GM12878 (cell line): ENCODE results near the gene ADGRD1. TPM values are rescaled to one million over a fixed set of nuclear protein-coding genes. Genes with fewer than 3 reads are reported as not detected.

Source experiments
- ATAC-seq: fragments of 200-7000 bp; cut with Tn5 transposase; 3 replicates; pipeline ENCODE4 v1.9.1; 2020; ENCODE audit warnings: mild to moderate bottlenecking, moderate library complexity
- BruUV-seq: library from RNA; stranded (reverse); fragments of 400-500 nt; replicated peaks from 2 replicates; lab custom pipeline; 2021; lab: Mats Ljungman, UMichigan
- CTCF ChIA-PET: fragments of 300-600 bp; sonication (Branson Sonifier 250); formaldehyde crosslinking; extraction: SDS; loops from one replicate; lab custom pipeline; 2021; ENCODE audit warnings: inconsistent platforms; lab: Yijun Ruan, JAX
- POLR2A ChIA-PET: fragments of 350-600 bp; formaldehyde crosslinking; extraction: SDS; loops from one replicate; lab custom pipeline; 2021; ENCODE audit warnings: inconsistent platforms; lab: Charles Lee
- RAD21 ChIA-PET: fragments of 300-600 bp; sonication (Branson Sonifier 250); formaldehyde crosslinking; loops from one replicate; lab custom pipeline; 2023; ENCODE audit warnings: antibody characterized with exemption; ENCODE audit not compliant: unreplicated experiment; lab: Charles Lee
- SMC1A ChIA-PET: fragments of 300-600 bp; sonication (Branson Sonifier 250); formaldehyde crosslinking; loops from one replicate; lab custom pipeline; 2023; ENCODE audit not compliant: unreplicated experiment, uncharacterized antibody; lab: Charles Lee
- DNase-seq: peaks from one replicate; pipeline ENCODE4 v3.0.0-alpha.2; 2011; ENCODE audit warnings: low read depth, low spot score
- FAIRE-seq: peaks from 3 replicates; lab custom pipeline; 2011; peaks lifted over from hg19 to GRCh38; lab: Jason Lieb, UNC
- H2AFZ ChIP-seq: 2 replicates; pipeline ENCODE4 v1.6.0; 2011; ENCODE audit warnings: low read depth, low read length, control low read depth; ENCODE audit not compliant: control insufficient read depth
- H3K27ac ChIP-seq: 2 replicates; pipeline ENCODE4 v1.5.1; 2011; ENCODE audit warnings: control low read depth; ENCODE audit not compliant: control insufficient read depth, insufficient read depth
- H3K27me3 ChIP-seq, 2 experiments: replicated peaks in 1 of 2; 2 replicates each; pipeline versions ENCODE4 v1.6.0 to v1.6.1; 2011; ENCODE audit warnings: low read length in 1 of 2; ENCODE audit not compliant: control insufficient read depth in 2 of 2, insufficient read depth in 2 of 2
- H3K36me3 ChIP-seq, 2 experiments: 2 replicates each; pipeline ENCODE4 v1.5.1; 2011; ENCODE audit warnings: low read length in 1 of 2; ENCODE audit not compliant: control insufficient read depth in 2 of 2, insufficient read depth in 2 of 2
- H3K4me1 ChIP-seq: 2 replicates; pipeline ENCODE4 v1.6.1; 2011; ENCODE audit warnings: mild to moderate bottlenecking, low read length, moderate library complexity, mixed read lengths; ENCODE audit not compliant: control insufficient read depth, insufficient read depth
- H3K4me2 ChIP-seq: 2 replicates; pipeline ENCODE4 v1.6.0; 2011; ENCODE audit warnings: control low read depth; ENCODE audit not compliant: control insufficient read depth, insufficient read depth
- H3K4me3 ChIP-seq: fragments of 200-600 bp; sonication (generic); 2 replicates; pipeline ENCODE4 v1.5.1; 2016
- H3K79me2 ChIP-seq: 2 replicates; pipeline ENCODE4 v1.6.0; 2011; ENCODE audit warnings: low read length; ENCODE audit not compliant: control insufficient read depth, insufficient read depth
- H3K9ac ChIP-seq: 2 replicates; pipeline ENCODE4 v1.8.0; 2011; ENCODE audit warnings: low read length, control low read depth, mixed read lengths; ENCODE audit not compliant: control insufficient read depth, insufficient read depth
- H3K9me3 ChIP-seq: replicated peaks from 3 replicates; pipeline ENCODE4 v1.5.1; 2011; ENCODE audit warnings: mild to moderate bottlenecking, low read length; ENCODE audit not compliant: control insufficient read depth, insufficient read depth
- H4K20me1 ChIP-seq: 2 replicates; pipeline ENCODE4 v1.6.0; 2011; ENCODE audit not compliant: control insufficient read depth, insufficient read depth
- BCL11A ChIP-seq: IDR thresholded peaks from 2 replicates; pipeline ENCODE4 v1.6.1; 2011; ENCODE audit warnings: low read depth, low read length
- BRCA1 ChIP-seq: IDR thresholded peaks from 2 replicates; pipeline ENCODE4 v1.6.1; 2011; ENCODE audit warnings: low read depth, low read length, improper control_type of control experiment
- CBX3 ChIP-seq: fragments of 200-600 bp; sonication (generic); IDR thresholded peaks from 2 replicates; pipeline ENCODE4 v1.6.1; 2016; ENCODE audit warnings: low read depth, borderline replicate concordance
- CHD1 ChIP-seq: IDR thresholded peaks from 2 replicates; pipeline ENCODE4 v1.6.1; 2012; ENCODE audit warnings: low read depth, low read length, improper control_type of control experiment
- CREB1 ChIP-seq: IDR thresholded peaks from 2 replicates; pipeline ENCODE4 v1.6.1; 2012; ENCODE audit warnings: low read depth, mild to moderate bottlenecking, inconsistent platforms
- MEF2A ChIP-seq: IDR thresholded peaks from 2 replicates; pipeline ENCODE4 v1.6.1; 2011; ENCODE audit warnings: low read depth, mild to moderate bottlenecking, low read length, moderate library complexity; ENCODE audit not compliant: insufficient read depth
- MTA2 ChIP-seq: fragments of 450-650 bp; IDR thresholded peaks from 2 replicates; pipeline ENCODE4 v1.6.1; 2016; ENCODE audit warnings: low read depth, mild to moderate bottlenecking, moderate library complexity
- NFIC ChIP-seq: IDR thresholded peaks from 2 replicates; pipeline ENCODE4 v1.6.1; 2012; ENCODE audit warnings: low read depth, mild to moderate bottlenecking, inconsistent platforms, low read length, moderate library complexity
- POLR2AphosphoS5 ChIP-seq: IDR thresholded peaks from 2 replicates; pipeline ENCODE4 v1.6.1; 2011; ENCODE audit warnings: mild to moderate bottlenecking, low read length, inconsistent platforms
- SMC3 ChIP-seq: IDR thresholded peaks from 2 replicates; pipeline ENCODE4 v1.6.1; 2011; ENCODE audit warnings: low read length, improper control_type of control experiment, borderline replicate concordance
- SP1 ChIP-seq: IDR thresholded peaks from one replicate; pipeline ENCODE4 v1.6.1; 2011; ENCODE audit warnings: low read depth, low read length
- SRF ChIP-seq, 2 experiments: IDR thresholded peaks; 2 replicates each; pipeline ENCODE4 v1.6.1; 2011; ENCODE audit warnings: low read depth in 2 of 2, low read length in 2 of 2, mild to moderate bottlenecking in 1 of 2, moderate library complexity in 1 of 2
- ZNF384 ChIP-seq: IDR thresholded peaks from 2 replicates; pipeline ENCODE4 v1.6.1; 2012; ENCODE audit warnings: low read depth, mild to moderate bottlenecking, low read length, improper control_type of control experiment, borderline replicate concordance
- whole genome bisulfite sequencing: methylation state at CpG from one replicate; pipeline ENCODE4 v1.1.6; 2016; ENCODE audit warnings: low lambda C conversion rate; ENCODE audit not compliant: insufficient replicate concordance, insufficient coverage; ENCODE audit errors: missing lambda C conversion rate; 5-methylcytosine and 5-hydroxymethylcytosine counted together
- in situ Hi-C: fragments of 300-500 bp; cut with MboI; formaldehyde crosslinking; loops from 9 replicates; pipeline ENCODE4 v1.14.3; 2018; ENCODE audit warnings: mixed read lengths
- intact Hi-C: fragments of 100-400 bp; cut with micrococcal nuclease; formaldehyde crosslinking; loops from one replicate; pipeline ENCODE4 v1.14.2; 2022; ENCODE audit not compliant: unreplicated experiment
- polyA plus RNA-seq, 11 experiments: library from polyadenylated mRNA; depleted of rRNA in 4 of 11; unstranded in 6 of 11; stranded (reverse) in 5 of 11; fragments of >200 nt; fragmentation: Nextera tagmentation in 4 of 11; fragmentation: Illumina TruSeq in 1 of 11; extraction: Ambion mirVana in 4 of 11; extraction: Trizol in 1 of 11; gene quantifications; 1 replicate in 1 of 11; 2 replicates in 10 of 11; pipeline versions ENCODE4 v1.2.1 to v1.2.3, GENCODE V29; 2011 to 2016; ENCODE audit warnings: inconsistent platforms in 2 of 11, missing spikeins in 2 of 11, low read depth in 1 of 11
- total RNA-seq, 4 experiments: library from RNA; depleted of rRNA in 3 of 4; stranded (reverse); fragments of >200 nt in 3 of 4; fragmentation: Illumina TruSeq in 1 of 4; extraction: Trizol in 1 of 4; gene quantifications; 2 replicates each; pipeline versions ENCODE4 v1.2.1 to v1.2.3, GENCODE V29; 2013 to 2021
- TF ChIP-seq, protein P1 (sequence below): fragments of 450-650 bp; IDR thresholded peaks from 2 replicates; pipeline ENCODE4 v1.6.1; 2017; ENCODE audit warnings: mild to moderate bottlenecking, low read depth, inconsistent platforms; ENCODE audit not compliant: poor library complexity, severe bottlenecking
- TF ChIP-seq, protein P2 (sequence below): fragments of 450-650 bp; IDR thresholded peaks from 2 replicates; pipeline ENCODE4 v1.6.1; 2018; ENCODE audit warnings: mild to moderate bottlenecking, low read depth, moderate library complexity; ENCODE audit not compliant: partially characterized antibody
- TF ChIP-seq, protein P3 (sequence below): fragments of 450-650 bp; IDR thresholded peaks from 2 replicates; pipeline ENCODE4 v1.6.1; 2014; ENCODE audit warnings: mild to moderate bottlenecking

The ADGRD1 gene
- total and polyA plus RNA-seq, 10 of the 15 experiments (the other 5 are each of a cell fraction or from before 2014, with no cell fraction given): 0.15 to 12.7 (median 1.2) TPM

DNA sequence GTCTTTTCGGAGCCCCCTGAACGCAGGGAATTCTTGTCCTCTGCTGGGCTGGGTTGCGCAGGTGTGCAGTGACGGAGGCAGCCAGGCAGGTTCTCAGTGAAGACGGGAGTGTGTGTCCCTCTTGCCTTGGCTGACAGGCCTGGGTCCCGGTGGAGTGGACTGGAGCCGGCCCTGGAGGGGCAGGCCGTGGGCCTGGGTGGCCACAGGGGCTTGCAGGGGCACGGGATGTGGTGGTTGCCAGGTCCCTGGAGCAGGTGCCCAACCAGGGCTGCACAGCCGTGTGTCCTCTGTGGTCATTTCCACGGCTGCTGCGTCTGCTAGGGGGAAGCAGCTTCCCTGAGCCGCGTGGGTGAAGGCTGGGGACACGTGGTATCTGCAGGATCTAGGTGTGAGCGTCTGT lies 79.8 kb downstream of the ADGRD1 start:
- no TSS peak for BruUV-seq
- POLR2A ChIA-PET: no interaction called here

More for the DNA sequence above, 79.8 kb downstream of the ADGRD1 start:
- Histone ChIP-seq H4K20me1 (no peaks in the 10 kb centered on the region), H3K79me2 (no peaks in the 10 kb centered on the region), H3K4me2 (no peak overlapping the region), H3K36me3 (no peaks in the 10 kb centered on the region), H3K9ac (no peak overlapping the region), H3K9me3 (no peaks in the 10 kb centered on the region), H2AFZ (no peak overlapping the region), H3K27ac (no peak overlapping the region), H3K4me1 (no peaks in the 10 kb centered on the region), H3K4me3 (no peak overlapping the region), H3K27me3 (no peaks in the 10 kb centered on the region)
- DNase-seq (no peak), ATAC-seq (no peak), FAIRE-seq (no peak)
- in situ Hi-C loops (no loop called here), intact Hi-C loops (no loop called here)
- TF ChIP-seq SP1: no peak
- no peak for TF ChIP-seq CBX3
- TF ChIP-seq ZNF384: no peak
- TF ChIP-seq SMC3: no peak
- TF ChIP-seq SRF (IDR thresholded peaks at IDR 0.05; ENCODE audit: low read depth in 2 of 2, low read length in 2 of 2): no peak
- no peak for TF ChIP-seq MTA2
- no peak for TF ChIP-seq POLR2AphosphoS5
- TF ChIP-seq, protein P1, sequence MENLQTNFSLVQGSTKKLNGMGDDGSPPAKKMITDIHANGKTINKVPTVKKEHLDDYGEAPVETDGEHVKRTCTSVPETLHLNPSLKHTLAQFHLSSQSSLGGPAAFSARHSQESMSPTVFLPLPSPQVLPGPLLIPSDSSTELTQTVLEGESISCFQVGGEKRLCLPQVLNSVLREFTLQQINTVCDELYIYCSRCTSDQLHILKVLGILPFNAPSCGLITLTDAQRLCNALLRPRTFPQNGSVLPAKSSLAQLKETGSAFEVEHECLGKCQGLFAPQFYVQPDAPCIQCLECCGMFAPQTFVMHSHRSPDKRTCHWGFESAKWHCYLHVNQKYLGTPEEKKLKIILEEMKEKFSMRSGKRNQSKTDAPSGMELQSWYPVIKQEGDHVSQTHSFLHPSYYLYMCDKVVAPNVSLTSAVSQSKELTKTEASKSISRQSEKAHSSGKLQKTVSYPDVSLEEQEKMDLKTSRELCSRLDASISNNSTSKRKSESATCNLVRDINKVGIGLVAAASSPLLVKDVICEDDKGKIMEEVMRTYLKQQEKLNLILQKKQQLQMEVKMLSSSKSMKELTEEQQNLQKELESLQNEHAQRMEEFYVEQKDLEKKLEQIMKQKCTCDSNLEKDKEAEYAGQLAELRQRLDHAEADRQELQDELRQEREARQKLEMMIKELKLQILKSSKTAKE: no peak
- TF ChIP-seq MEF2A: no peak
- no peak for TF ChIP-seq CHD1
- no peak for TF ChIP-seq BRCA1
- TF ChIP-seq NFIC: no peak
- TF ChIP-seq CREB1: no peak
- TF ChIP-seq BCL11A: no peak
- TF ChIP-seq, protein P2, sequence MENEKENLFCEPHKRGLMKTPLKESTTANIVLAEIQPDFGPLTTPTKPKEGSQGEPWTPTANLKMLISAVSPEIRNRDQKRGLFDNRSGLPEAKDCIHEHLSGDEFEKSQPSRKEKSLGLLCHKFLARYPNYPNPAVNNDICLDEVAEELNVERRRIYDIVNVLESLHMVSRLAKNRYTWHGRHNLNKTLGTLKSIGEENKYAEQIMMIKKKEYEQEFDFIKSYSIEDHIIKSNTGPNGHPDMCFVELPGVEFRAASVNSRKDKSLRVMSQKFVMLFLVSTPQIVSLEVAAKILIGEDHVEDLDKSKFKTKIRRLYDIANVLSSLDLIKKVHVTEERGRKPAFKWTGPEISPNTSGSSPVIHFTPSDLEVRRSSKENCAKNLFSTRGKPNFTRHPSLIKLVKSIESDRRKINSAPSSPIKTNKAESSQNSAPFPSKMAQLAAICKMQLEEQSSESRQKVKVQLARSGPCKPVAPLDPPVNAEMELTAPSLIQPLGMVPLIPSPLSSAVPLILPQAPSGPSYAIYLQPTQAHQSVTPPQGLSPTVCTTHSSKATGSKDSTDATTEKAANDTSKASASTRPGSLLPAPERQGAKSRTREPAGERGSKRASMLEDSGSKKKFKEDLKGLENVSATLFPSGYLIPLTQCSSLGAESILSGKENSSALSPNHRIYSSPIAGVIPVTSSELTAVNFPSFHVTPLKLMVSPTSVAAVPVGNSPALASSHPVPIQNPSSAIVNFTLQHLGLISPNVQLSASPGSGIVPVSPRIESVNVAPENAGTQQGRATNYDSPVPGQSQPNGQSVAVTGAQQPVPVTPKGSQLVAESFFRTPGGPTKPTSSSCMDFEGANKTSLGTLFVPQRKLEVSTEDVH: no peak
- TF ChIP-seq, protein P3, sequence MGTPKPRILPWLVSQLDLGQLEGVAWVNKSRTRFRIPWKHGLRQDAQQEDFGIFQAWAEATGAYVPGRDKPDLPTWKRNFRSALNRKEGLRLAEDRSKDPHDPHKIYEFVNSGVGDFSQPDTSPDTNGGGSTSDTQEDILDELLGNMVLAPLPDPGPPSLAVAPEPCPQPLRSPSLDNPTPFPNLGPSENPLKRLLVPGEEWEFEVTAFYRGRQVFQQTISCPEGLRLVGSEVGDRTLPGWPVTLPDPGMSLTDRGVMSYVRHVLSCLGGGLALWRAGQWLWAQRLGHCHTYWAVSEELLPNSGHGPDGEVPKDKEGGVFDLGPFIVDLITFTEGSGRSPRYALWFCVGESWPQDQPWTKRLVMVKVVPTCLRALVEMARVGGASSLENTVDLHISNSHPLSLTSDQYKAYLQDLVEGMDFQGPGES: no peak
- RAD21 ChIA-PET: no interaction called here
- SMC1A ChIA-PET: no interaction called here
- CTCF ChIA-PET: no interaction called here
- 67% methylated on average over 16 of the region's 16 CpGs for WGBS
